Measurements from ENCODE around the gene COG4.

- TF ChIP-seq POLR2A (IDR thresholded peaks at IDR 0.05; ENCODE audit: low read depth, low read length): no peak
- TF ChIP-seq POLR2AphosphoS5 (IDR thresholded peaks at IDR 0.05; ENCODE audit: low read depth, low read length): no peak
- no peak for TF ChIP-seq POU2F2 (IDR thresholded peaks at IDR 0.05; ENCODE audit: low read depth, low read length)
These were observed 46.4 kb upstream of the COG4 start for GRCh38 chr16:70569752-70570151.
